AG04450 (cell line): ENCODE data around the gene DPYSL4. TPM values are rescaled to one million over a fixed set of nuclear protein-coding genes. Genes with fewer than 3 reads are reported as not detected.

Experiments
- CTCF ChIA-PET: fragments of 300-600, 350-600 bp; formaldehyde crosslinking; extraction: SDS; loops from one replicate; lab custom pipeline; 2022; ENCODE audit warnings: antibody characterized with exemption, inconsistent platforms; lab: Charles Lee
- POLR2A ChIA-PET: fragments of 350-600 bp; formaldehyde crosslinking; extraction: SDS; loops from one replicate; lab custom pipeline; 2021; ENCODE audit warnings: antibody characterized with exemption, inconsistent platforms; lab: Yijun Ruan, JAX
- DNase-seq: peaks from one replicate; pipeline ENCODE4 v3.0.0-alpha.2; 2011; ENCODE audit warnings: low read depth, low spot score
- H3K27ac ChIP-seq: one replicate; pipeline ENCODE4 v1.5.1; 2012; ENCODE audit warnings: low read depth, low read length, control low read depth
- H3K27me3 ChIP-seq: one replicate; pipeline ENCODE4 v1.6.0; 2012; ENCODE audit warnings: low read length; ENCODE audit not compliant: control insufficient read depth, insufficient read depth
- H3K4me3 ChIP-seq: 2 replicates; pipeline ENCODE4 v1.5.1; 2011; ENCODE audit warnings: mild to moderate bottlenecking, low read depth, low read length, control low read depth
- H3K9me3 ChIP-seq: 2 replicates; pipeline ENCODE4 v1.5.1; 2012; ENCODE audit warnings: low read length; ENCODE audit not compliant: control insufficient read depth, insufficient read depth
- CTCF ChIP-seq: IDR thresholded peaks from 2 replicates; pipeline ENCODE4 v1.5.1; 2011; ENCODE audit warnings: low read depth, low read length, control low read depth, inconsistent platforms
- polyA plus RNA-seq: library from polyadenylated mRNA; depleted of rRNA; stranded (reverse); fragments of >200 nt; gene quantifications from 2 replicates; pipeline ENCODE4 v1.2.3, GENCODE V29; 2011

The DPYSL4 gene
- polyA plus RNA-seq, 1 experiment = 9.0 TPM

GRCh38 chr10:132248455-132249225 is 61.9 kb downstream of the DPYSL4 start:
- CTCF ChIA-PET = no interaction called here
- peaks cover 11% of the 10 kb centered on the region for H3K27me3 ChIP-seq
- POLR2A ChIA-PET = no interaction called here
- H3K4me3 ChIP-seq = peak overlapping the region; percentile 5; the same call in 1 of the 2 replicates
- no peaks in the 10 kb centered on the region; the same call in 1 of the 2 replicates for H3K9me3 ChIP-seq
- no peak for DNase-seq
- TF ChIP-seq CTCF = no peak
- no peak overlapping the region for H3K27ac ChIP-seq

GRCh38 chr10:132249226-132249724 is 62.5 kb downstream of the DPYSL4 start:
- CTCF ChIA-PET = no interaction called here
- no peak for DNase-seq
- POLR2A ChIA-PET = no interaction called here
- H3K4me3 ChIP-seq = no peak overlapping the region
- no peak for TF ChIP-seq CTCF
- no peak overlapping the region for H3K27ac ChIP-seq
- no peaks in the 10 kb centered on the region; the same call in 1 of the 2 replicates for H3K9me3 ChIP-seq
- H3K27me3 ChIP-seq = peaks cover 11% of the 10 kb centered on the region

GRCh38 chr10:132249824-132250375 is 63.2 kb downstream of the DPYSL4 start:
- H3K9me3 ChIP-seq = no peaks in the 10 kb centered on the region; the same call in 1 of the 2 replicates
- H3K27me3 ChIP-seq = peaks cover 11% of the 10 kb centered on the region
- DNase-seq = no peak
- no peak overlapping the region for H3K27ac ChIP-seq
- ChIA-PET CTCF (no interaction called here), POLR2A (no interaction called here)
- no peak for TF ChIP-seq CTCF
- H3K4me3 ChIP-seq = no peak overlapping the region

GRCh38 chr10:132250481-132251475 is 64.0 kb downstream of the DPYSL4 start:
- Histone ChIP-seq H3K9me3 (no peaks in the 10 kb centered on the region; the same call in 1 of the 2 replicates), H3K4me3 (no peak overlapping the region), H3K27ac (no peak overlapping the region), H3K27me3 (peaks cover 11% of the 10 kb centered on the region)
- DNase-seq = no peak
- no peak for TF ChIP-seq CTCF
- POLR2A ChIA-PET = no interaction called here
- CTCF ChIA-PET = no interaction called here
